Memory B cell (primary cell): Measurements from ENCODE around the gene DUSP12.

Experiments
- ATAC-seq: fragments of 150-1000 bp; cut with Tn5 transposase; 2 replicates; pipeline ENCODE4 v1.10.0; 2021; ENCODE audit warnings: low read depth, mild to moderate bottlenecking, moderate library complexity
- DNase-seq, 2 donors: peaks; one replicate each; pipeline ENCODE4 v3.0.0; 2022; ENCODE audit warnings: low spot score in 2 of 2
- H3K27ac Mint-ChIP-seq: one replicate; pipeline ENCODE4 v1.8.0; 2022; ENCODE audit warnings: mild to moderate bottlenecking, moderate library complexity, mixed read lengths
- H3K27me3 Mint-ChIP-seq: one replicate; pipeline ENCODE4 v1.8.0; 2022; ENCODE audit warnings: mixed read lengths
- H3K36me3 Mint-ChIP-seq: one replicate; pipeline ENCODE4 v1.8.0; 2022; ENCODE audit warnings: mild to moderate bottlenecking, mixed read lengths
- H3K4me1 Mint-ChIP-seq: one replicate; pipeline ENCODE4 v1.8.0; 2022; ENCODE audit warnings: mixed read lengths
- H3K4me3 Mint-ChIP-seq: one replicate; pipeline ENCODE4 v1.8.0; 2022; ENCODE audit warnings: mild to moderate bottlenecking, moderate library complexity, mixed read lengths
- H3K9me3 Mint-ChIP-seq: one replicate; pipeline ENCODE4 v1.8.0; 2022; ENCODE audit warnings: mixed read lengths

The DUSP12 gene, protein sequence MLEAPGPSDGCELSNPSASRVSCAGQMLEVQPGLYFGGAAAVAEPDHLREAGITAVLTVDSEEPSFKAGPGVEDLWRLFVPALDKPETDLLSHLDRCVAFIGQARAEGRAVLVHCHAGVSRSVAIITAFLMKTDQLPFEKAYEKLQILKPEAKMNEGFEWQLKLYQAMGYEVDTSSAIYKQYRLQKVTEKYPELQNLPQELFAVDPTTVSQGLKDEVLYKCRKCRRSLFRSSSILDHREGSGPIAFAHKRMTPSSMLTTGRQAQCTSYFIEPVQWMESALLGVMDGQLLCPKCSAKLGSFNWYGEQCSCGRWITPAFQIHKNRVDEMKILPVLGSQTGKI

DNA sequence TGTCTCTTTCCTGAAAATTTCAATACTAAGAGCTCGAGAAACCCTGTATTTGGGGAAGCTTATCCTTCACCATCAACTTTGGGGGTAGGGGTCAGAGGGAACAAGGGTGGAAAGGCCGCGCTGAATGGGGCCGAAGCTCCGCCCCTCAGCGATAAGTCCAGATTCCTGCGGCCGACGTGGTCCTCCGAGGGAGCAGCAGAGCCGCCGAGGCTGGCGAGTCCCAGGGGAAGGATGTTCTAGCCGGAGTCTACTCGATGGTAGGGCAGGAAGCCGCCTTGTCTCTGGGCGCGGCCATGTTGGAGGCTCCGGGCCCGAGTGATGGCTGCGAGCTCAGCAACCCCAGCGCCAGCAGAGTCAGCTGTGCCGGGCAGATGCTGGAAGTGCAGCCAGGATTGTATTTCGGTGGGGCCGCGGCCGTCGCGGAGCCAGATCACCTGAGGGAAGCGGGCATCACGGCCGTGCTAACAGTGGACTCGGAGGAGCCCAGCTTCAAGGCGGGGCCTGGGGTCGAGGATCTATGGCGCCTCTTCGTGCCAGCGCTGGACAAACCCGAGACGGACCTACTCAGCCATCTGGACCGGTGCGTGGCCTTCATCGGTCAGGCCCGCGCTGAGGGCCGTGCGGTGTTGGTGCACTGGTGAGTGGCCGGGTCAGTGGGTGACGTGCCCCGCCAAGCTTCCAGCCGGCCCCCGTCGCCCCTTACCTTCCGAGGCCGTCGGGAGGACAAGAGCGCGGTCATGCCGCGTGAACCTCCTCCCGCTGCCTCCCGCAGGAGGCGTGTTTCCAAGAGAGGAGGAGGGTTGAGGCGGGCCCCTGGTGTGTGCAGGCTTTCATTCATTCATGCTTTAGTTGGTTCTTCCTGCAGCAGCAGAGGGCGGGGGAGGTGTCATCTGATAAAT is at the start of gene DUSP12:
DUSP12 (plus strand) TSS at position 278 of the 899 bp plus-strand sequence; CDS start at position 294, 16 bp downstream.
- Mint-ChIP-seq H3K4me1 (peaks cover 30% of the 10 kb centered on the region), H3K36me3 (peaks cover 13% of the 10 kb centered on the region), H3K27me3 (peaks cover 2% of the 10 kb centered on the region), H3K27ac (peak within 1 kb of the TSS; percentile 83), H3K9me3 (peaks cover 3% of the 10 kb centered on the region), H3K4me3 (peak within 1 kb of the TSS; percentile 99)
- peak; percentile 92 to 93 for DNase-seq
- peak; percentile 96 for ATAC-seq

DNA sequence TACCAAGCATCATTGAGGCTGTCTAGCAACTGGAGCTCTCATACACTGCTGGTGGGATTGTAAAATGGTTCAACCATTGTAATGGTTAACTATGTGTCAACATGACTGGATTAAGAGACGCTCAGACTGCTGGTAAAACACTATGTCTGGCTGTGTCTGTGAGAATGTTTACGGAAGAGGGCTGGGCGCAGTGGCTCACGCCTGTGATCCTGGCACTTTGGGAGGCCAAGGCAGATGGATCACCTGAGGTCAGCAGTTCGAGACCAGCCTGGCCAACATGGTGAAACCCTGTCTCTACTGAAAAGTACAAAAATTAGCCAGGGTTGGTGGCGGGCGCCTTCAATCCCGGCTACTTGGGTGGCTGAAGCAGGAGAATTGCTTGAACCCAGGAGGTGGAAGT is 47.3 kb upstream of the DUSP12 start:
- no peak overlapping the region for H3K27ac Mint-ChIP-seq
- no peaks in the 10 kb centered on the region for H3K27me3 Mint-ChIP-seq
- H3K9me3 Mint-ChIP-seq: peaks cover 3% of the 10 kb centered on the region
- DNase-seq: no peak
- ATAC-seq: no peak
- no peaks in the 10 kb centered on the region for H3K36me3 Mint-ChIP-seq
- H3K4me3 Mint-ChIP-seq: no peak overlapping the region
- H3K4me1 Mint-ChIP-seq: peaks cover 9% of the 10 kb centered on the region

DNA sequence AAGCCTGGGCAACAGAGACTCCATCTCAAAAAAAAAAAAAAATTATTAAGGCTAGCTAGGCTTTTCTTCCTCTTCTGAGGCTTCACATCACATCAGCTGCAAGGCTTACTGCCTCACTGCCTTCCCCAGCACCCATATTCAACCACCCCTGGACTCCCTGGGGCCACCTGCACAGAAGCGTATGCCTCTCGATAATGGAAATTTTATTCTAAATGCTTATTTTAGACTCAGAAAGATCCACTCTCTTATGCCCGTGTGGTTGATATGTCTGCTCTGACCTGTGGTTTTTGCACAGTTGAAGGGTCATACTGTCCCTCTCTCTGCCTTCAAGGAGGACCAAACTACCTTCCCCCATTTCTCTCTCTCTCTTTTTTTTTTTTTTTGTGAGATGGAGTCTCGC is 44.0 kb upstream of the DUSP12 start:
- peaks cover 10% of the 10 kb centered on the region for H3K36me3 Mint-ChIP-seq
- no peaks in the 10 kb centered on the region for H3K9me3 Mint-ChIP-seq
- no peaks in the 10 kb centered on the region for H3K27me3 Mint-ChIP-seq
- peak; percentile 42 to 63 for DNase-seq
- H3K4me1 Mint-ChIP-seq: peaks cover 21% of the 10 kb centered on the region
- peak overlapping the region; percentile 63 for H3K4me3 Mint-ChIP-seq
- peak; percentile 90 for ATAC-seq
- no peak overlapping the region for H3K27ac Mint-ChIP-seq

DNA sequence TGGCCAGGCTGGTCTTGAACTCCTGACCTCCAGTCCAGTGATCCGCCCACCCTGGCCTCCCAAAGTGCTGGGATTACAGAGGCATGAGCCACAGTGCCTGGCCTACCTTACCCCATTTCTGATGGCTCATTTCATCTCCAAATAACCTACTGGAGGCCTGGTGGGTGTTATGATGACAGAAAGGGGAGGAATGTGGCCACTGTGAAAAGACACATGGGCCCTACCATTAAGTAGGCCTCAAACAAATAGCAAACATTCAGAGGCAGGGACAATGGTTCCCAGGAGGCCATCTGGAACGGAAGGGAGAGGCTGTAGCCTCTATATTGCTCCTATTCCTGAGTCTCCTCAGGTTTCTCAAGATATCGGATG is 43.5 kb upstream of the DUSP12 start:
- H3K27me3 Mint-ChIP-seq: no peaks in the 10 kb centered on the region

DNA sequence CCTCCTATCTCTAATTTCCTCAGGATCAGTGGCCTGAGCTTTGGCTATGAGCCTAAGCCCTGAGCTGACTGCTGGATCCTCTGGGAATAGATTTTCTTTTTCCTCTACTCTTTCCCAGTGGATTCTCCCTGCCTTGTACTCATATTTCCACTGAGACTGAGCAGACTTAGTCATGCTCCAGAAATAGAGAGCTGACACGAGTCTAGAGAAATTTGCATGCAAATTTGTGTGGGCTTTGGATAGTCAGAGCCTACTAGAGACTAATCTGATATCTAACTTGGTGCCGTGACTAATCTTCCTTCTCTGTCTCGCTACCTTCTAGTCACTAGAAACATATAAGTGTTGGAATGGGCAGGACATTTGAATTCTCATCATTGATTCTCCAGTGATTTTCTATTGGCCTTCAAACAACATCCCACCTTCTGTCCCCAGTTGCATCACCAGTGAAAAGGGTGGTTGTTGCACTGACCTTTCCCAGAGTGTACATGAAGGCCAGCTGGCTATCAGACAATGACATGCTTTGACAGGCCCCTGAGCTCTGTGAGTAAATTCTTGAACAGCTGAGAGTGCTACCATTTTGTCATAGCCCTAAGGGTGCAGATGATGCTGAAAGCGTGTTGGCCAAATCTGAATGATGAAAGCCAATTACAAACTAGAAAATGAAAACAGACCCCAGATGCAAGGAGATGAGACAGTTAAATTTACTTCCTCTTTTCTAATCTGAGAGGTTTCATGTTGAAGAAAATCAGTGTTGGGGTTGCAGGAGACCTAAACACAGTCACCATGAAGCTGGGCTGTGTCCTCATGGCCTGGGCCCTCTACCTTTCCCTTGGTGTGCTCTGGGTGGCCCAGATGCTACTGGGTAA is 42.9 kb upstream of the DUSP12 start, which contains the start of gene FCRLA:
FCRLA (plus strand) TSS at position 748 of the 866 bp plus-strand sequence; CDS start at position 784, 36 bp downstream.
- H3K27me3 Mint-ChIP-seq: no peaks in the 10 kb centered on the region
- peaks cover 24% of the 10 kb centered on the region for H3K4me1 Mint-ChIP-seq
- H3K27ac Mint-ChIP-seq: no peak within 1 kb of the TSS
- H3K9me3 Mint-ChIP-seq: no peaks in the 10 kb centered on the region
- H3K4me3 Mint-ChIP-seq: no peak within 1 kb of the TSS
- H3K36me3 Mint-ChIP-seq: peaks cover 13% of the 10 kb centered on the region
- ATAC-seq (peak; percentile 60), DNase-seq (peak in 1 of 2 donors; percentile 34)

More for the DNA sequence above, 43.5 kb upstream of the DUSP12 start:
- Mint-ChIP-seq H3K27ac (no peak overlapping the region), H3K4me3 (no peak overlapping the region), H3K9me3 (no peaks in the 10 kb centered on the region), H3K4me1 (peaks cover 24% of the 10 kb centered on the region), H3K36me3 (peaks cover 13% of the 10 kb centered on the region)
- no peak for ATAC-seq
- no peak for DNase-seq

DNA sequence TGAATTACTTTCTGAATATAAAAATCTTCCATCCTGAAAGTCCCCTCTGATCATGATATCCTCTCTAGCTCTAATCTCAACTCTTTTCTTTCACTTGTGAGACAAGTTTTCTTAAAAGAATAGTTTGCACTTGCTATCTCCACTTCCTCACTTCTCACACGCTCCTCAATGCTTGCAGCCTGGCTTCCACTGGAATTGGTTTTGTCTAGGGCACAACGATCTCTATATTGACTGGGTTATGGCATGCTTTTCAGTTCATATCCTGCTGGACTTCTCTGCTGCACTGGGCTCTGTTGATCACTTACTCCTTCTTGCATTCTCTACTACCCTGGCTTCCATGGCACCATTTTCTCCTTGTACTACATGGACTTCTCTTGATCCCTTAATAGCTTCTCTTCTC is 42.1 kb upstream of the DUSP12 start:
- no peaks in the 10 kb centered on the region for H3K9me3 Mint-ChIP-seq
- DNase-seq: no peak
- H3K4me3 Mint-ChIP-seq: no peak overlapping the region
- no peak overlapping the region for H3K27ac Mint-ChIP-seq
- peaks cover 21% of the 10 kb centered on the region for H3K36me3 Mint-ChIP-seq
- H3K4me1 Mint-ChIP-seq: peaks cover 24% of the 10 kb centered on the region
- no peaks in the 10 kb centered on the region for H3K27me3 Mint-ChIP-seq
- no peak for ATAC-seq

DNA sequence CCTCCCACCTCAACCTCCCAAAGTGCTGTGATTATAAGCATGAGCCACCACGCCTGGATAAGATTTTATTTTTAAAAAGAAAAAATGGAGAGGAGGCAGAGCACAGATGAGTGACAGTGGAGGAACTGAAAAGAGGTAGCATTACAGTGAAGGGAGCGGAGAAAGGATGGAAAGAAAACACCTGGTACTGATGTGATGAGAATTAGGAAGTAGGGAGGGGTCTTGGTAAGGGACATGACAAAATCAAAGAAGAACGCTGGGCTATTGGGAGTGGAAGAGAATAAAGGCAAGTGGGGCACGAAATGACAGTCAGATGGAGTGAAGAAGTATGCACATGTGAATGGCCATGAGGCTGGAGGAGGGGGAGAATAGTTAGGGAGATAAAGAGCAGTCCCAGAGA is 40.2 kb upstream of the DUSP12 start:
- DNase-seq (no peak), ATAC-seq (no peak)
- Mint-ChIP-seq H3K4me3 (peak overlapping the region; percentile 84), H3K4me1 (peaks cover 21% of the 10 kb centered on the region), H3K9me3 (no peaks in the 10 kb centered on the region), H3K27me3 (no peaks in the 10 kb centered on the region), H3K36me3 (peaks cover 29% of the 10 kb centered on the region), H3K27ac (peak overlapping the region; percentile 31)

DNA sequence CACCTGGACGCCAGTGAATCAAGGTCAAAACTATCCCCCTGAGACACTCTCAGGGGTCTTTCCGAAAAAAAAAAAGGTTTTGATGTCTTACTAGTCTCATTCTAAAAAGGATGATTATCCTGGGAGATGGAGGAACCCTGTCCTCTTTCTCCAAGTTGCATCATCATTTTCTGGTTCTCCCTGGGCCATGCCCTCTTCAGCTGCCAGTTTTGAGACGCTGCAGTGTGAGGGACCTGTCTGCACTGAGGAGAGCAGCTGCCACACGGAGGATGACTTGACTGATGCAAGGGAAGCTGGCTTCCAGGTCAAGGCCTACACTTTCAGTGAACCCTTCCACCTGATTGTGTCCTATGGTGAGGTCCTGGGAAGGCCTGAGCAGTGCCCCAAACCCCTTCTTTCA is 39.0 kb upstream of the DUSP12 start:
- Mint-ChIP-seq H3K4me3 (peak overlapping the region; percentile 84), H3K9me3 (no peaks in the 10 kb centered on the region)

DNA sequence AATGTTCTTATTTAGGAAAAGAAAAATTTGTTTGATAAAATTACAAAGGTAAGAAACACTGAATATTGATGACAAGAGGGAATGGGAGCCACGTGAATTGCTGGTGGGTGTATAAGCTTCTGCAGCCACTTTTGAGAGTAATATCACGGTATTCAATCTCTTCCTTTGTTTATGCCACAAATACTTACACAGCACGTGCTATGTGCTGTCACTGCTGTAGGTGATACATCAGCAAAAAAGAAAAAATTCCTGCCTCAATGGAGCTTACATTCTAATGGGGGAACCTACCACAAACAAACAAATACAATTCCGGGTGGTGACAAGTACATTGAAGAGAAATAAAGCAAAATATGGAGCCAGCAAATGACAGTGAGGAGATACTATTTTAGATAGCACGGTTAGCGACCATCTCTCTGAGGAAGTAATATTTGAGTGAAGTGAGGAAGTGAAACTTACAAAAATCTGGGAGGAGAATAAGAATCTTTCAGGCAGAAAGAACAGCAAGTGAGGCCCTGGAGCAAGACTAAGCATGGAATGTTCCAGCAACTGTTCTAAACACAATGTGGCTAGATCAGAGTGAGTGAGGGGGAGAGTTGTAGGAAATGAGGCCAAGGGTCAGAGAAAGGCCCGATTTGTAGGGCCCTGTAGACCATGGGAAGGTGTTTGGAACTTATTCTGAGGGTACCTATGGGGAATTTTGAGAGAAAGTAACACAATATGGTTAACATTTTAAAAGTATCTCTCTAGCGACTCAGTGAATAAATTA is 30.8 kb upstream of the DUSP12 start:
- Mint-ChIP-seq H3K4me1 (peaks cover 37% of the 10 kb centered on the region), H3K27ac (peak overlapping the region; percentile 45), H3K4me3 (peak overlapping the region; percentile 63), H3K9me3 (no peaks in the 10 kb centered on the region), H3K36me3 (no peaks in the 10 kb centered on the region), H3K27me3 (no peaks in the 10 kb centered on the region)
- DNase-seq (peak in 1 of 2 donors; percentile 42), ATAC-seq (peak; percentile 97)

More for the DNA sequence above, 39.0 kb upstream of the DUSP12 start:
- DNase-seq (no peak), ATAC-seq (no peak)
- Mint-ChIP-seq H3K36me3 (peaks cover 29% of the 10 kb centered on the region), H3K27me3 (no peaks in the 10 kb centered on the region), H3K4me1 (peaks cover 17% of the 10 kb centered on the region), H3K27ac (no peak overlapping the region)

DNA sequence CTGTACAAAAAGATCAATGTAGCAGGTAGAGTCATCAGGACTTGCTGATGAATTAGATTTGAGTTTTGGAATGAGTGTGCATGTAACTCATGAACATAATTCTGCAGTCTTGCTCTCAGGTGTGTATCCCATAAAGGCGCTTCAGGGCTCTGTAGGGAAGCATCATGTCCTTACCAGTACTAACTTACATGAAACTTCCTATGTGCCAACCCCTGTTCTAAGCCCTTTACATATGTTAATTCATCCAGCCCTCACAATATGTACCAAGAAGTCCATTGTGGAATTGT is 30.3 kb upstream of the DUSP12 start:
- DNase-seq (no peak), ATAC-seq (no peak)
- Mint-ChIP-seq H3K27ac (peak overlapping the region; percentile 45), H3K36me3 (no peaks in the 10 kb centered on the region), H3K4me1 (peaks cover 39% of the 10 kb centered on the region), H3K9me3 (no peaks in the 10 kb centered on the region), H3K27me3 (no peaks in the 10 kb centered on the region), H3K4me3 (peak overlapping the region; percentile 3)

DNA sequence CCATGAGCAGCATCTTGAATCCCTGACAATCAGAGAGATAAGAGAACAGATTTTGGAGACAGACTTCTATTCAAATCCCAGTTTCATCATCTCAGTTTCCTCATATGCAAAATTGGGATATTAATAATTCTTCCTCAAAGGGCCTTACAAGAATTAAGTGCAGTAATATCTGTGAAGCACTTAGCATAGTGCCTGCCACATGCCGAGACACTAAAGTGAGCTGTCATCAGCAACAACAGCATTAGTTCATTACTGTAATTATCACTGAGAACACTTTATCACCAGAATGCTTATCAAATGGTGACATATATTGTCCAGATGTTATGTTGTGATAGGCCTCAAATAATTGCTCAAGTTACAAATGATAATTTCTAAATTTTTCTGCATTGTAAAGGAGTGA is 29.2 kb upstream of the DUSP12 start:
- H3K4me1 Mint-ChIP-seq: peaks cover 47% of the 10 kb centered on the region
- no peak for ATAC-seq
- no peak for DNase-seq
- no peaks in the 10 kb centered on the region for H3K9me3 Mint-ChIP-seq
- H3K27me3 Mint-ChIP-seq: no peaks in the 10 kb centered on the region
- no peaks in the 10 kb centered on the region for H3K36me3 Mint-ChIP-seq
- no peak overlapping the region for H3K4me3 Mint-ChIP-seq
- no peak overlapping the region for H3K27ac Mint-ChIP-seq

DNA sequence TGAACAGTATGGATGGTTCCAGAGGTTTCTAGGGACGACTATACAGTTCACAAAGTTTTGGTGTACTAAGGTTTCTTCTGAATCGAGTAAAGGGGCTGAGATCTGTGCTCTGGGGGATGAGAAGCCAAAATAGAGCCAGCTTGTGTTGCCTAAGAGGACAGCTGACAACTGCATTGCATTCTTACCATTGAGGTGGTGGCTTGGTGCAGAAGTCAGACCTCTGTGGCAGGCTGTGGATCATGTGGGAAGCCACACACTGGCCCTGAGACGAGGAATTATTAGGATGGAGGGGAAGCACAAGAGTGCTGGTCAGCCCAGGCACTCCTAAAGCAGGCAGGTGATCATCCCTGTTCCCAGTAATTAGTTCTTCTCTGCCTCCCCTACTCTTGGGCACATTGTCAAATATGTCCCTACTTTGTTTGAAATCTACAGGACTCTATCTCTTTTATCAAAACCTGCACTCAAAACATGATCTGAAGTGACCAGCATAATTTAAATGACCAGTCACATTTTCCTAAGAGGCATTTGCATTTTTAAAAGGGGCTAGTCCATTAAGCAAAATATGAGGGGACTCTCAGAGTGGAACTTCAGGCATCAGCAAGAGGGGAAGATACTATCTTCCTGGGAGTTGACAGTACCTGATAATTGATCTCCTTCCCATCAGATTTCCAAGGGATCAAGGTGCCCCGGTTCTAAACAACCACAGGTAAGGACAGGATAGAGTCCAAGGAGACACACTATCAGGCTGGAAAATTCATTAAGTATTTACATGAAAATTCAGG is 28.4 kb upstream of the DUSP12 start, which contains the start of gene FCRLB:
FCRLB (plus strand) TSS at position 589 of the 782 bp plus-strand sequence. CDS start 1,129 bp downstream, outside the sequence.
- Mint-ChIP-seq H3K9me3 (no peaks in the 10 kb centered on the region), H3K36me3 (no peaks in the 10 kb centered on the region), H3K27me3 (no peaks in the 10 kb centered on the region), H3K27ac (no peak within 1 kb of the TSS), H3K4me3 (no peak within 1 kb of the TSS), H3K4me1 (peaks cover 52% of the 10 kb centered on the region)
- ATAC-seq (no peak), DNase-seq (no peak)
